ENCODE measurements around the gene FRMD4A.

GRCh38 chr10:13683017-13683416 is 647.7 kb downstream of the FRMD4A start:
- no peak for TF ChIP-seq CTCF (IDR thresholded peaks at IDR 0.05)
- no peak for TF ChIP-seq EP300 (IDR thresholded peaks at IDR 0.05)
